Keratinocyte (primary cell): ENCODE data around the gene NODAL. TPM values are rescaled to one million over a fixed set of nuclear protein-coding genes. Genes with fewer than 3 reads are reported as not detected.
A peak's percentile ranks its signal among the peaks of the same experiment; 100 is the strongest.

Experiments used
- DNase-seq: peaks from one replicate; pipeline ENCODE4 v3.0.0-alpha.2; 2011; ENCODE audit warnings: low read depth, missing footprints, low spot score
- FAIRE-seq: peaks from 2 replicates; lab custom pipeline; 2011; peaks lifted over from hg19 to GRCh38; lab: Jason Lieb, UNC
- H2AFZ ChIP-seq: 2 replicates; pipeline ENCODE4 v1.6.0; 2012; ENCODE audit warnings: low read length, control low read depth, inconsistent platforms; ENCODE audit not compliant: control insufficient read depth
- H3K27ac ChIP-seq: 2 replicates; pipeline ENCODE4 v1.5.1; 2011; ENCODE audit warnings: low read length; ENCODE audit not compliant: control insufficient read depth, insufficient read depth
- H3K27me3 ChIP-seq: 3 replicates; pipeline ENCODE4 v1.6.0; 2011; ENCODE audit warnings: low read length; ENCODE audit not compliant: control insufficient read depth, insufficient read depth; ENCODE audit errors: extremely low read depth
- H3K36me3 ChIP-seq, 2 experiments: 2 replicates in 1 of 2; 3 replicates in 1 of 2; pipeline ENCODE4 v1.5.1; 2011; ENCODE audit warnings: low read length in 2 of 2, mild to moderate bottlenecking in 1 of 2; ENCODE audit not compliant: control insufficient read depth in 2 of 2, insufficient read depth in 2 of 2; ENCODE audit errors: extremely low read depth in 1 of 2
- H3K4me1 ChIP-seq: 3 replicates; pipeline ENCODE4 v1.5.1; 2011; ENCODE audit warnings: low read length; ENCODE audit not compliant: control insufficient read depth, insufficient read depth; ENCODE audit errors: extremely low read depth
- H3K4me2 ChIP-seq: 3 replicates; pipeline ENCODE4 v1.6.0; 2011; ENCODE audit warnings: low read depth, low read length; ENCODE audit not compliant: control insufficient read depth, insufficient read depth; ENCODE audit errors: extremely low read depth
- H3K4me3 ChIP-seq, 3 experiments: fragments of 200-600 bp in 1 of 3; sonication (generic) in 1 of 3; 2 replicates in 2 of 3; 3 replicates in 1 of 3; pipeline ENCODE4 v1.5.1; 2011 to 2016; ENCODE audit warnings: low read length in 3 of 3, mild to moderate bottlenecking in 3 of 3, control low read depth in 2 of 3, inconsistent platforms in 1 of 3, low read depth in 1 of 3, mixed read lengths in 1 of 3, mixed run types in 1 of 3, moderate library complexity in 1 of 3; ENCODE audit not compliant: control insufficient read depth in 2 of 3, insufficient read depth in 2 of 3; ENCODE audit errors: extremely low read depth in 1 of 3
- H3K79me2 ChIP-seq: 2 replicates; pipeline ENCODE4 v1.6.0; 2012; ENCODE audit warnings: low read length; ENCODE audit not compliant: control insufficient read depth, insufficient read depth
- H3K9ac ChIP-seq: 3 replicates; pipeline ENCODE4 v1.6.0; 2011; ENCODE audit warnings: low read length; ENCODE audit not compliant: control insufficient read depth, insufficient read depth; ENCODE audit errors: extremely low read depth
- H3K9me1 ChIP-seq: 3 replicates; pipeline ENCODE4 v1.6.0; 2011; ENCODE audit warnings: low read length; ENCODE audit not compliant: control insufficient read depth, insufficient read depth; ENCODE audit errors: extremely low read depth
- H3K9me3 ChIP-seq: 2 replicates; pipeline ENCODE4 v1.5.1; 2012; ENCODE audit warnings: low read depth, low read length; ENCODE audit not compliant: control insufficient read depth
- H4K20me1 ChIP-seq: 3 replicates; pipeline ENCODE4 v1.6.0; 2011; ENCODE audit warnings: low read length; ENCODE audit not compliant: control insufficient read depth, insufficient read depth; ENCODE audit errors: extremely low read depth
- CTCF ChIP-seq, 3 experiments: IDR thresholded peaks in 1 of 3; conservative IDR thresholded peaks in 1 of 3; optimal IDR thresholded peaks in 1 of 3; 2 replicates in 2 of 3; 3 replicates in 1 of 3; pipeline versions ENCODE3 to v1.5.1; 2011; ENCODE audit warnings: low read length in 3 of 3, mild to moderate bottlenecking in 3 of 3, moderate library complexity in 2 of 3, control low read depth in 1 of 3, inconsistent platforms in 1 of 3; ENCODE audit not compliant: insufficient read depth in 2 of 3; ENCODE audit errors: extremely low read depth in 1 of 3
- EZH2 ChIP-seq: IDR thresholded peaks from one replicate; pipeline ENCODE4 v1.6.1; 2012; ENCODE audit warnings: inconsistent platforms, mild to moderate bottlenecking, low read length, moderate library complexity
- dilution Hi-C: fragments of 300-500 bp; cut with MboI; formaldehyde crosslinking; loops from one replicate; pipeline ENCODE4 v1.7.0; 2020; ENCODE audit warnings: low sequenced_read_pairs; ENCODE audit not compliant: extremely low pct_ligation_motif_present
- polyA plus RNA-seq, 5 experiments: library from polyadenylated mRNA; depleted of rRNA in 3 of 5; stranded (reverse) in 3 of 5; stranded (forward) in 1 of 5; unstranded in 1 of 5; fragments of >200 nt; gene quantifications; 1 replicate in 1 of 5; 2 replicates in 3 of 5; 3 replicates in 1 of 5; pipeline versions ENCODE4 v1.2.1 to v1.2.3, GENCODE V29; 2011 to 2012; ENCODE audit warnings: missing spikeins in 2 of 5, low read depth in 1 of 5, low replicate concordance in 1 of 5

The NODAL gene
- polyA plus RNA-seq, 1 donor (not counting 4 experiments of a cell fraction or from before 2014, with no cell fraction given): 0.46 TPM

GRCh38 chr10:70479626-70480238, 38.3 kb upstream of the NODAL start:
- dilution Hi-C loops: no loop called here
- Histone ChIP-seq H3K27me3 (peaks cover 2% of the 10 kb centered on the region), H2AFZ (no peak overlapping the region), H4K20me1 (peaks cover 5% of the 10 kb centered on the region), H3K9ac (no peak overlapping the region), H3K9me3 (no peaks in the 10 kb centered on the region), H3K9me1 (no peaks in the 10 kb centered on the region), H3K4me2 (no peak overlapping the region), H3K4me1 (peaks cover 34% of the 10 kb centered on the region), H3K79me2 (no peaks in the 10 kb centered on the region), H3K27ac (no peak overlapping the region), H3K4me3 (no peak overlapping the region), H3K36me3 (no peaks in the 10 kb centered on the region)
- DNase-seq (no peak), FAIRE-seq (no peak)
- TF ChIP-seq EZH2 (no peak), CTCF (optimal IDR thresholded peaks at IDR 0.05 in 1 of 3, IDR thresholded peaks at IDR 0.05 in 1 of 3, conservative IDR thresholded peaks at IDR 0.05 in 1 of 3; ENCODE audit: extremely low read depth in 1 of 3, insufficient read depth in 2 of 3, low read length in 3 of 3) (no peak)

- Histone ChIP-seq H3K9me1 (no peaks in the 10 kb centered on the region), H3K9me3 (no peaks in the 10 kb centered on the region), H3K4me3 (peak overlapping the region; percentile 25 to 52 (median 36)), H3K79me2 (no peaks in the 10 kb centered on the region), H2AFZ (no peak overlapping the region), H3K4me1 (peaks cover 36% of the 10 kb centered on the region), H4K20me1 (peaks cover 5% of the 10 kb centered on the region), H3K9ac (no peak overlapping the region), H3K4me2 (peak overlapping the region; percentile 79), H3K27ac (no peak overlapping the region), H3K36me3 (no peaks in the 10 kb centered on the region), H3K27me3 (peaks cover 2% of the 10 kb centered on the region)
- dilution Hi-C loops: no loop called here
- DNase-seq: no peak
- TF ChIP-seq CTCF (optimal IDR thresholded peaks at IDR 0.05 in 1 of 3, IDR thresholded peaks at IDR 0.05 in 1 of 3, conservative IDR thresholded peaks at IDR 0.05 in 1 of 3; ENCODE audit: extremely low read depth in 1 of 3, insufficient read depth in 2 of 3, low read length in 3 of 3) (no peak), EZH2 (no peak)
- no peak for FAIRE-seq
Measured at GRCh38 chr10:70479165-70479581, 37.7 kb upstream of the NODAL start.
